Measurements from ENCODE around the gene VPS41.
"Not testable (repeated sequence)": the region's sequence is repeated elsewhere in the genome, so short reads cannot be mapped to it uniquely, and the experiment has no call there.

Gene VPS41

GRCh38 chr7:38855867-38856266 is 53.1 kb downstream of the VPS41 start (continued):
- TF ChIP-seq ZNF362 (tag by site-specific recombination; IDR thresholded peaks at IDR 0.05), result no peak
- TF ChIP-seq ZNF155 (tag by site-specific recombination; IDR thresholded peaks at IDR 0.05), result no peak
- no peak for TF ChIP-seq ZBTB7A (tag by site-specific recombination; IDR thresholded peaks at IDR 0.05; ENCODE audit: low read depth)
- TF ChIP-seq ZNF391 (tag by site-specific recombination; IDR thresholded peaks at IDR 0.05; ENCODE audit: borderline replicate concordance, low read depth), result no peak

- no peak overlapping the region for H3K4me3 ChIP-seq (ENCODE audit: low read depth, low read length)
- no peak for TF ChIP-seq ZNF184 (tag by site-specific recombination; IDR thresholded peaks at IDR 0.05)
- no peak for TF ChIP-seq ZNF580 (tag by site-specific recombination; IDR thresholded peaks at IDR 0.05)
- TF ChIP-seq BCL11A (tag by site-specific recombination; IDR thresholded peaks at IDR 0.05; ENCODE audit: low read depth), result no peak
- TF ChIP-seq ZNF426 (tag by site-specific recombination; IDR thresholded peaks at IDR 0.05), result no peak
- no peak for TF ChIP-seq ZNF19 (tag by site-specific recombination; IDR thresholded peaks at IDR 0.05; ENCODE audit: low read depth)
- TF ChIP-seq ZNF341 (tag by site-specific recombination; IDR thresholded peaks at IDR 0.05; ENCODE audit: low read depth), result no peak
- no peak for TF ChIP-seq MEIS1 (CRISPR knock-in tag; IDR thresholded peaks at IDR 0.05; ENCODE audit: borderline replicate concordance)
- no peak for TF ChIP-seq ZNF26 (tag by site-specific recombination; IDR thresholded peaks at IDR 0.05)
- no peak for TF ChIP-seq ZNF449 (tag by site-specific recombination; IDR thresholded peaks at IDR 0.05)
- no peak for TF ChIP-seq IKZF3 (tag by site-specific recombination; IDR thresholded peaks at IDR 0.05)
- TF ChIP-seq ZNF560 (tag by site-specific recombination; IDR thresholded peaks at IDR 0.05; ENCODE audit: borderline replicate concordance), result no peak
- TF ChIP-seq ZNF529 (tag by site-specific recombination; IDR thresholded peaks at IDR 0.05; ENCODE audit: insufficient replicate concordance), result no peak
- no peak for TF ChIP-seq SALL2 (tag by site-specific recombination; IDR thresholded peaks at IDR 0.05; ENCODE audit: borderline replicate concordance)
- no peak for TF ChIP-seq ZNF785 (tag by site-specific recombination; IDR thresholded peaks at IDR 0.05)
- TF ChIP-seq REPIN1 (tag by site-specific recombination; IDR thresholded peaks at IDR 0.05; ENCODE audit: low read depth), result no peak
- no peak for TF ChIP-seq BCL11B (tag by site-specific recombination; IDR thresholded peaks at IDR 0.05; ENCODE audit: low read depth)
- no peaks in the 10 kb centered on the region for H3K36me3 ChIP-seq (ENCODE audit: control insufficient read depth in 2 of 2, insufficient read depth in 1 of 2, low read length in 2 of 2)
- POLR2A ChIA-PET, result interaction anchor here (1.2 kb wide), 1 partner anchor 10 kb away, joined by 4 read pairs; no protein-coding TSS in a partner anchor
- 0 out of 2 replicates have a peak, but pooled peaks cover 2% of the 10 kb centered on the region for H3K4me1 ChIP-seq (ENCODE audit: control insufficient read depth, insufficient read depth, low read length)
- H3K27ac ChIP-seq (ENCODE audit: extremely low read depth, low read depth, low read length), result no peak overlapping the region
- CTCF ChIA-PET, result no interaction called here
- no peaks in the 10 kb centered on the region for H3K9me3 ChIP-seq (ENCODE audit: control insufficient read depth, insufficient read depth, low read depth, low read length)
Observed at GRCh38 chr7:38855386-38855785, 53.6 kb downstream of the VPS41 start.

- CTCF ChIA-PET; H3K9me3 ChIP-seq (ENCODE audit: control insufficient read depth, insufficient read depth, low read depth, low read length); H3K36me3 ChIP-seq (ENCODE audit: control insufficient read depth in 2 of 2, insufficient read depth in 1 of 2, low read length in 2 of 2); H3K4me1 ChIP-seq (ENCODE audit: control insufficient read depth, insufficient read depth, low read length); H3K4me3 ChIP-seq (ENCODE audit: low read depth, low read length); H3K27ac ChIP-seq (ENCODE audit: extremely low read depth, low read depth, low read length): not testable (repeated sequence)
- POLR2A ChIA-PET, result interaction anchor here (1.2 kb wide), 1 partner anchor 9 kb away, joined by 4 read pairs; no protein-coding TSS in a partner anchor
Observed at GRCh38 chr7:38854947-38855346, 54.0 kb downstream of the VPS41 start.

Data from HEK293 (cell line).